Testis (tissue), 3 donors: ENCODE measurements around the gene TST. TPM values are rescaled to one million over a fixed set of nuclear protein-coding genes. Genes with fewer than 3 reads are reported as not detected.

Experiments used
- DNase-seq: peaks from one replicate; pipeline ENCODE4 v3.0.0-alpha.2; 2019
- H3K27ac ChIP-seq, 2 donors: fragments of 200-600 bp; sonication (generic); one replicate each; pipeline ENCODE4 v1.5.1; 2019
- H3K27me3 ChIP-seq: fragments of 200-600 bp; sonication (generic); one replicate; pipeline ENCODE4 v1.5.1; 2019
- H3K36me3 ChIP-seq: fragments of 200-600 bp; sonication (generic); one replicate; pipeline ENCODE4 v1.5.1; 2017; ENCODE audit warnings: low read depth; ENCODE audit errors: missing control alignments
- H3K4me1 ChIP-seq: fragments of 200-600 bp; sonication (generic); one replicate; pipeline ENCODE4 v1.5.1; 2019
- H3K4me3 ChIP-seq, 2 donors: fragments of 200-600 bp; sonication (generic); one replicate each; pipeline ENCODE4 v1.5.1; 2017 to 2019
- H3K9me3 ChIP-seq: fragments of 200-600 bp; sonication (generic); one replicate; pipeline ENCODE4 v1.5.1; 2017
- CTCF ChIP-seq, 3 experiments: fragments of 450-650 bp in 2 of 3; fragments of 200-600 bp in 1 of 3; sonication (generic) in 1 of 3; IDR thresholded peaks; one replicate each; pipeline ENCODE4 v1.5.1; 2016 to 2019; ENCODE audit warnings: antibody characterized with exemption in 3 of 3, mild to moderate bottlenecking in 2 of 3, moderate library complexity in 1 of 3
- POLR2A ChIP-seq: fragments of 450-650 bp; IDR thresholded peaks from one replicate; pipeline ENCODE4 v1.6.1; 2017; ENCODE audit warnings: antibody characterized with exemption, mild to moderate bottlenecking, moderate library complexity
- WGBS, 2 donors: methylation state at CpG; one replicate each; pipeline ENCODE4 v1.1.5; 2018; 5-methylcytosine and 5-hydroxymethylcytosine counted together
- intact Hi-C: fragments of 100-400 bp; cut with DNase I; formaldehyde crosslinking; loops from one replicate; pipeline ENCODE4 v1.15.1; 2023; ENCODE audit warnings: low total_unique reads
- polyA plus RNA-seq: library from polyadenylated mRNA; stranded (reverse); fragments of 350-450 nt; fragmentation: Illumina TruSeq; extraction: RNeasy Lipid Tissue Mini Kit (QIAGEN cat#74804); gene quantifications from one replicate; pipeline ENCODE4 v1.2.3, GENCODE V29; 2014; ENCODE audit warnings: low read depth, low replicate concordance; ENCODE audit not compliant: insufficient read depth
- total RNA-seq, 2 donors: library from RNA; depleted of rRNA; stranded (reverse); fragments of >200 nt; gene quantifications; one replicate each; pipeline ENCODE4 v1.2.3, GENCODE V29; 2016

The TST gene
- total and polyA plus RNA-seq, 3 donors from 2014 or later = 18.0 to 20.9 (median 18.2) TPM

GRCh38 chr22:37030560-37031281 lies 11.5 kb upstream of the TST start:
- 75 to 78% methylated on average over 9 to 14 of the region's 14 CpGs for WGBS, 2 donors
- no peak for DNase-seq
- Histone ChIP-seq H3K27me3 (no peaks in the 10 kb centered on the region), H3K9me3 (no peaks in the 10 kb centered on the region), H3K4me3 (no peak overlapping the region), H3K36me3 (no peaks in the 10 kb centered on the region), H3K27ac (no peak overlapping the region), H3K4me1 (no peaks in the 10 kb centered on the region)
- TF ChIP-seq CTCF (IDR thresholded peaks at IDR 0.05) = no peak
- no peak for TF ChIP-seq POLR2A
- intact Hi-C loops = no loop called here

GRCh38 chr22:37028692-37029674 lies 9.7 kb upstream of the TST start:
- TF ChIP-seq POLR2A (no peak), CTCF (IDR thresholded peaks at IDR 0.05) (no peak)
- H3K27ac ChIP-seq = no peak overlapping the region
- H3K9me3 ChIP-seq = no peaks in the 10 kb centered on the region
- no peaks in the 10 kb centered on the region for H3K27me3 ChIP-seq
- H3K36me3 ChIP-seq = no peaks in the 10 kb centered on the region
- WGBS, 2 donors = 90 to 91% methylated on average over 21 to 22 of the region's 22 CpGs
- intact Hi-C loops = no loop called here
- peaks cover 6% of the 10 kb centered on the region for H3K4me1 ChIP-seq
- no peak for DNase-seq
- H3K4me3 ChIP-seq = no peak overlapping the region

- intact Hi-C loops = no loop called here
- Histone ChIP-seq H3K9me3 (no peaks in the 10 kb centered on the region), H3K4me3 (no peak overlapping the region), H3K4me1 (peaks cover 6% of the 10 kb centered on the region), H3K36me3 (no peaks in the 10 kb centered on the region), H3K27me3 (no peaks in the 10 kb centered on the region), H3K27ac (no peak overlapping the region)
- WGBS, 2 donors = 90 to 93% methylated on average over 7 of the region's 7 CpGs
- no peak for DNase-seq
- TF ChIP-seq CTCF (IDR thresholded peaks at IDR 0.05) = no peak
- TF ChIP-seq POLR2A = no peak
Observed at GRCh38 chr22:37027556-37027955, 8.3 kb upstream of the TST start.

- no peak for TF ChIP-seq CTCF (IDR thresholded peaks at IDR 0.05)
- no peak for TF ChIP-seq POLR2A
- no peaks in the 10 kb centered on the region for H3K36me3 ChIP-seq
- H3K4me1 ChIP-seq = peaks cover 6% of the 10 kb centered on the region
- intact Hi-C loops = no loop called here
- no peak overlapping the region for H3K27ac ChIP-seq
- DNase-seq = no peak
- WGBS, 2 donors = 83 to 95% methylated on average over 5 of the region's 5 CpGs
- no peaks in the 10 kb centered on the region for H3K27me3 ChIP-seq
- H3K9me3 ChIP-seq = no peaks in the 10 kb centered on the region
- no peak overlapping the region for H3K4me3 ChIP-seq
Observed at GRCh38 chr22:37026325-37026724, 7.1 kb upstream of the TST start.
